Mesenchymal stem cell (in vitro differentiated cells and primary cell): ENCODE data around the gene EXOC3L1.
A peak's percentile ranks its signal among the peaks of the same experiment; 100 is the strongest.

Experiments
- DNase-seq: peaks from one replicate; pipeline ENCODE4 v3.0.0-alpha.2; 2013
- H2AFZ ChIP-seq: one replicate; pipeline ENCODE4 v1.6.1; 2013; ENCODE audit warnings: low read depth, mild to moderate bottlenecking, control low read depth, inconsistent platforms, low read length, moderate library complexity
- H2AK5ac ChIP-seq: 2 replicates; pipeline ENCODE4 v1.6.1; 2013; ENCODE audit warnings: low read length, moderate library complexity, mild to moderate bottlenecking, inconsistent platforms; ENCODE audit not compliant: severe bottlenecking
- H2BK120ac ChIP-seq: one replicate; pipeline ENCODE4 v1.6.1; 2013; ENCODE audit warnings: low read depth, mild to moderate bottlenecking, inconsistent platforms, low read length, moderate library complexity
- H2BK12ac ChIP-seq, 2 experiments: one replicate each; pipeline ENCODE4 v1.6.1; 2013; ENCODE audit warnings: inconsistent platforms in 2 of 2, low read length in 2 of 2, mild to moderate bottlenecking in 2 of 2, moderate library complexity in 2 of 2, control low read depth in 1 of 2
- H2BK15ac ChIP-seq: one replicate; pipeline ENCODE4 v1.6.1; 2013; ENCODE audit warnings: mild to moderate bottlenecking, low read depth, inconsistent platforms; ENCODE audit not compliant: poor library complexity, severe bottlenecking
- H2BK5ac ChIP-seq: 2 replicates; pipeline ENCODE4 v1.6.1; 2013; ENCODE audit warnings: low read depth, mild to moderate bottlenecking, low read length, control low read depth, inconsistent platforms; ENCODE audit not compliant: poor library complexity, severe bottlenecking
- H3K14ac ChIP-seq, 2 experiments: one replicate each; pipeline ENCODE4 v1.6.1; 2013; ENCODE audit warnings: inconsistent platforms in 2 of 2, low read length in 2 of 2, control low read depth in 1 of 2, mild to moderate bottlenecking in 1 of 2, moderate library complexity in 1 of 2
- H3K18ac ChIP-seq, 2 experiments: one replicate each; pipeline ENCODE4 v1.6.1; 2013; ENCODE audit warnings: inconsistent platforms in 2 of 2, low read length in 2 of 2, control low read depth in 1 of 2, low read depth in 1 of 2, mild to moderate bottlenecking in 1 of 2
- H3K23ac ChIP-seq, 2 experiments: one replicate each; pipeline ENCODE4 v1.6.1; 2013; ENCODE audit warnings: inconsistent platforms in 2 of 2, low read length in 2 of 2, mild to moderate bottlenecking in 2 of 2, moderate library complexity in 2 of 2, control low read depth in 1 of 2
- H3K27ac ChIP-seq: 2 replicates; pipeline ENCODE4 v1.5.1; 2013; ENCODE audit warnings: mild to moderate bottlenecking, moderate library complexity, low read length, control low read depth, inconsistent platforms; ENCODE audit not compliant: poor library complexity, severe bottlenecking
- H3K27me3 ChIP-seq, 2 experiments: 2 replicates each; pipeline versions ENCODE4 v1.6.1 to v1.7.0; 2013; ENCODE audit warnings: low read length in 2 of 2, mild to moderate bottlenecking in 2 of 2, moderate library complexity in 2 of 2, control low read depth in 1 of 2, inconsistent platforms in 1 of 2; ENCODE audit not compliant: control insufficient read depth in 1 of 2, insufficient read depth in 1 of 2
- H3K36me3 ChIP-seq, 2 experiments: 2 replicates each; pipeline versions ENCODE4 v1.6.1 to v1.7.0; 2013; ENCODE audit warnings: low read length in 2 of 2, control low read depth in 1 of 2, inconsistent platforms in 1 of 2, low read depth in 1 of 2, mild to moderate bottlenecking in 1 of 2; ENCODE audit not compliant: insufficient read depth in 2 of 2, control insufficient read depth in 1 of 2
- H3K4ac ChIP-seq, 2 experiments: one replicate each; pipeline ENCODE4 v1.6.1; 2013; ENCODE audit warnings: inconsistent platforms in 2 of 2, low read length in 2 of 2, mild to moderate bottlenecking in 2 of 2, moderate library complexity in 2 of 2, control low read depth in 1 of 2, low read depth in 1 of 2
- H3K4me1 ChIP-seq: 2 replicates; pipeline ENCODE4 v1.6.1; 2013; ENCODE audit warnings: low read depth, low read length, control low read depth; ENCODE audit not compliant: control insufficient read depth, insufficient read depth
- H3K4me2 ChIP-seq: 2 replicates; pipeline ENCODE4 v1.6.1; 2013; ENCODE audit warnings: low read length, mild to moderate bottlenecking, inconsistent platforms; ENCODE audit not compliant: poor library complexity, severe bottlenecking
- H3K4me3 ChIP-seq, 2 experiments: 2 replicates each; pipeline versions ENCODE4 v1.5.1 to v1.7.0; 2013; ENCODE audit warnings: low read length in 2 of 2, mild to moderate bottlenecking in 2 of 2, control low read depth in 1 of 2, low read depth in 1 of 2; ENCODE audit not compliant: insufficient read depth in 1 of 2
- H3K79me1 ChIP-seq: replicated peaks from 2 replicates; pipeline ENCODE4 v1.6.1; 2013; ENCODE audit warnings: mild to moderate bottlenecking, control low read depth, low read length, inconsistent platforms; ENCODE audit not compliant: poor library complexity, severe bottlenecking
- H3K9ac ChIP-seq: 2 replicates; pipeline ENCODE4 v1.7.0; 2013; ENCODE audit warnings: mild to moderate bottlenecking, low read length, moderate library complexity
- H3K9me3 ChIP-seq: 2 replicates; pipeline ENCODE4 v1.7.0; 2013; ENCODE audit warnings: mild to moderate bottlenecking, low read length; ENCODE audit not compliant: control insufficient read depth
- H4K8ac ChIP-seq: one replicate; pipeline ENCODE4 v1.6.1; 2013; ENCODE audit warnings: inconsistent platforms, mild to moderate bottlenecking, low read length, moderate library complexity
- H4K91ac ChIP-seq: one replicate; pipeline ENCODE4 v1.6.1; 2013; ENCODE audit warnings: mild to moderate bottlenecking, low read length, inconsistent platforms
- WGBS: methylation state at CpG from one replicate; pipeline ENCODE4 v1.1.7; 2013; ENCODE audit warnings: mixed read lengths; 5-methylcytosine and 5-hydroxymethylcytosine counted together

EXOC3L1 gene

GRCh38 chr16:67194260-67194659 is 4.3 kb upstream of the EXOC3L1 start:
- H3K27ac ChIP-seq: no peak overlapping the region
- no peaks in the 10 kb centered on the region for H3K9me3 ChIP-seq
- H3K4me1 ChIP-seq: peaks cover 36% of the 10 kb centered on the region
- H3K4ac ChIP-seq: no peak overlapping the region
- no peak overlapping the region for H4K91ac ChIP-seq
- H3K79me1 ChIP-seq: peaks cover 30% of the 10 kb centered on the region
- H2BK12ac ChIP-seq: no peak overlapping the region
- H3K23ac ChIP-seq: no peak overlapping the region
- no peak overlapping the region for H2BK120ac ChIP-seq
- no peak overlapping the region for H2BK15ac ChIP-seq
- H3K36me3 ChIP-seq: peaks cover 56 to 59% of the 10 kb centered on the region in 2 experiments
- DNase-seq: no peak
- WGBS: 100% methylated on average over 4 of the region's 6 CpGs
- H3K14ac ChIP-seq: no peak overlapping the region
- no peak overlapping the region for H2AFZ ChIP-seq
- no peak overlapping the region for H3K18ac ChIP-seq
- H3K27me3 ChIP-seq: no peaks in the 10 kb centered on the region
- H3K4me3 ChIP-seq: peak overlapping the region in 1 of 2 experiments; percentile 99
- H3K4me2 ChIP-seq: no peak overlapping the region
- H3K9ac ChIP-seq: peak overlapping the region; percentile 98
- no peak overlapping the region for H2BK5ac ChIP-seq
- no peak overlapping the region for H4K8ac ChIP-seq
- no peak overlapping the region for H2AK5ac ChIP-seq

GRCh38 chr16:67193536-67193935 is 3.6 kb upstream of the EXOC3L1 start:
- H2BK5ac ChIP-seq: no peak overlapping the region
- H2AK5ac ChIP-seq: no peak overlapping the region
- no peak overlapping the region for H4K8ac ChIP-seq
- H2BK12ac ChIP-seq: peak overlapping the region in 1 of 2 experiments; percentile 22
- H3K9ac ChIP-seq: peak overlapping the region; percentile 98
- H4K91ac ChIP-seq: no peak overlapping the region
- H3K4me2 ChIP-seq: peak overlapping the region; percentile 25
- H3K18ac ChIP-seq: no peak overlapping the region
- no peak overlapping the region for H2BK15ac ChIP-seq
- H3K27ac ChIP-seq: no peak overlapping the region
- no peak for DNase-seq
- H3K79me1 ChIP-seq: peaks cover 28% of the 10 kb centered on the region
- H3K36me3 ChIP-seq: peaks cover 54% of the 10 kb centered on the region in 2 experiments
- no peak overlapping the region for H3K23ac ChIP-seq
- no peak overlapping the region for H3K14ac ChIP-seq
- no peaks in the 10 kb centered on the region for H3K27me3 ChIP-seq
- no peaks in the 10 kb centered on the region for H3K9me3 ChIP-seq
- H3K4me3 ChIP-seq: peak overlapping the region in 1 of 2 experiments; percentile 99
- H3K4ac ChIP-seq: no peak overlapping the region
- no peak overlapping the region for H2AFZ ChIP-seq
- no peak overlapping the region for H2BK120ac ChIP-seq
- H3K4me1 ChIP-seq: peaks cover 33% of the 10 kb centered on the region

- Histone ChIP-seq H2AK5ac (no peak overlapping the region), H4K91ac (no peak overlapping the region), H3K14ac (peak overlapping the region in 1 of 2 experiments; percentile 63), H3K79me1 (peaks cover 27% of the 10 kb centered on the region), H2BK12ac (no peak overlapping the region), H3K4me2 (peak overlapping the region; percentile 81), H3K4me1 (peaks cover 29% of the 10 kb centered on the region), H3K27me3 (no peaks in the 10 kb centered on the region), H3K9me3 (no peaks in the 10 kb centered on the region), H3K23ac (no peak overlapping the region), H2BK15ac (no peak overlapping the region), H3K36me3 (peaks cover 47% of the 10 kb centered on the region in 2 experiments), H3K4me3 (peak overlapping the region; percentile 97 to 99), H3K9ac (peak overlapping the region; percentile 98), H2BK120ac (no peak overlapping the region), H3K18ac (peak overlapping the region in 1 of 2 experiments; percentile 61), H4K8ac (peak overlapping the region; percentile 97), H2BK5ac (no peak overlapping the region), H3K4ac (peak overlapping the region; percentile 30 to 62), H3K27ac (no peak overlapping the region), H2AFZ (no peak overlapping the region)
- DNase-seq: no peak
- WGBS: 42% methylated on average over 17 of the region's 17 CpGs
These were observed 2.9 kb upstream of the EXOC3L1 start for GRCh38 chr16:67192781-67193361.

GRCh38 chr16:67191995-67192681 is 2.2 kb upstream of the EXOC3L1 start, which contains the start of gene E2F4:
TSS of gene E2F4 (plus strand) at chr16:67192155. CDS start at chr16:67192228, 73 bp downstream.
- Histone ChIP-seq H3K9ac (peak within 1 kb of the TSS; percentile 98), H3K4me3 (peak within 1 kb of the TSS; percentile 97 to 99), H2BK5ac (no peak within 1 kb of the TSS), H4K91ac (peak within 1 kb of the TSS; percentile 1), H3K4me1 (peaks cover 26% of the 10 kb centered on the region), H3K9me3 (no peaks in the 10 kb centered on the region), H2BK120ac (no peak within 1 kb of the TSS), H3K4ac (peak within 1 kb of the TSS; percentile 62 to 88), H3K14ac (peak within 1 kb of the TSS in 1 of 2 experiments; percentile 89), H3K27ac (no peak within 1 kb of the TSS), H3K36me3 (peaks cover 40% of the 10 kb centered on the region in 2 experiments), H2BK15ac (no peak within 1 kb of the TSS), H4K8ac (peak within 1 kb of the TSS; percentile 97), H2AFZ (peak within 1 kb of the TSS; percentile 81), H3K18ac (peak within 1 kb of the TSS; percentile 89 to 95), H3K4me2 (peak within 1 kb of the TSS; percentile 81), H2AK5ac (no peak within 1 kb of the TSS), H3K27me3 (no peaks in the 10 kb centered on the region), H3K79me1 (peaks cover 24% of the 10 kb centered on the region), H3K23ac (no peak within 1 kb of the TSS), H2BK12ac (no peak within 1 kb of the TSS)
- DNase-seq: peak; percentile 93
- WGBS: under 1% methylated on average over 54 of the region's 54 CpGs
